Upper lobe of right lung (tissue), 1 donor: Measurements from ENCODE around the gene VPS11. TPM values are rescaled to one million over a fixed set of nuclear protein-coding genes. Genes with fewer than 3 reads are reported as not detected.
A peak's percentile ranks its signal among the peaks of the same experiment; 100 is the strongest.

Source experiments
- ATAC-seq: fragments of 200-7000 bp; cut with Tn5 transposase; one replicate; pipeline ENCODE4 v1.9.1; 2020; ENCODE audit warnings: mild to moderate bottlenecking, moderate library complexity
- DNase-seq: peaks from one replicate; pipeline ENCODE4 v3.0.0-alpha.2; 2020
- H3K27ac ChIP-seq: fragments of 200-600 bp; one replicate; pipeline ENCODE4 v1.8.0; 2022
- H3K27me3 ChIP-seq: fragments of 200-600 bp; one replicate; pipeline ENCODE4 v1.8.0; 2022; ENCODE audit warnings: mild to moderate bottlenecking
- H3K36me3 ChIP-seq: fragments of 200-600 bp; one replicate; pipeline ENCODE4 v1.8.0; 2022
- H3K4me1 ChIP-seq: fragments of 200-600 bp; one replicate; pipeline ENCODE4 v1.8.0; 2022
- H3K4me3 ChIP-seq: fragments of 200-600 bp; one replicate; pipeline ENCODE4 v1.8.0; 2022; ENCODE audit warnings: mild to moderate bottlenecking
- H3K9me3 ChIP-seq: fragments of 200-600 bp; one replicate; pipeline ENCODE4 v1.8.0; 2022
- intact Hi-C: fragments of 100-400 bp; cut with DNase I; formaldehyde crosslinking; loops from one replicate; pipeline ENCODE4 v1.11.0; 2022
- total RNA-seq: library from RNA; stranded (reverse); fragmentation: NEBNext Ultra II Directional; extraction: Animal tissue kit (Norgen Biotek cat#: 25700); gene quantifications from one replicate; pipeline ENCODE4 v1.2.1, GENCODE V29; 2021
- TF ChIP-seq, protein P1 (sequence below): fragments of 200-600 bp; IDR thresholded peaks from one replicate; pipeline ENCODE4 v1.8.0; 2022; ENCODE audit warnings: antibody characterized with exemption
- donor health status: DM: no; HTN: yes; CAD: no; lungs with severe emphysema.

VPS11 gene
- total RNA-seq, 1 donor from 2014 or later = 41.5 TPM

DNA sequence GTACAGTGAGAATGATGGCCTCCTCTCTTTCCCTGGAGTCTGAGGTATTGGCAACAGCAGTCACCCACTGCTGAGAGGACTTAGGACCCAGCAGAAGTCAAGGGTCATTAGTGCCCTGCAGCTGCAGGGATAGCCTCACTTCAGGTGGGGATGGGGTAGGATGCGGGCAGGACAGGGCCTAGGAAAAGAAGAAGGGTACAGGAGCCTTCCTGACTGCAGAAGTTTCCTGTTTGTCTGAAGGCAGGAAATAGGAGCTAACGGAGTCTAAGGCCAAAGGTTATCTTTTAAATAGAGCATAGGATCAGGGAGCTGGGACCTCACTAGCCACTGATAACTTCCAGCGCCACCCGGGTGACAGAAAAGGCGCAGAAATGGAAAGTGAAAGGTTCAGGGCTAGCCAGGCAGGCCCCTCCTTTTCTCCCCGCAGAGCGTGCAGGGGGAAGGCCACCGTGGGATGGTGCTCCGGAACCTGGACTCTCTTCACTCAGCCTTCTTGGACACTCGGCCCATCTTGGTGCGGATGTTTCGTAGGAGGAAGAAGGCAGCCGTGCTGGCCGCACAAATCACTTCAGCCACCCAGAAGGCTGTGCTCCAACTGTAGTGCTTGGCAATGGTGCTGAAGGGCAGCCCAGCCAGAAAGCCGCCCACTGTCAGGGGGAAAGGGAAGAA lies 43.1 kb upstream of the VPS11 start:
- no peak for ATAC-seq
- peak overlapping the region; percentile 47 for H3K27ac ChIP-seq
- no peak overlapping the region for H3K4me3 ChIP-seq
- no peaks in the 10 kb centered on the region for H3K27me3 ChIP-seq
- H3K9me3 ChIP-seq = no peaks in the 10 kb centered on the region
- no peak for DNase-seq
- intact Hi-C loops = no loop called here
- H3K4me1 ChIP-seq = peaks cover 44% of the 10 kb centered on the region
- TF ChIP-seq, protein P1, sequence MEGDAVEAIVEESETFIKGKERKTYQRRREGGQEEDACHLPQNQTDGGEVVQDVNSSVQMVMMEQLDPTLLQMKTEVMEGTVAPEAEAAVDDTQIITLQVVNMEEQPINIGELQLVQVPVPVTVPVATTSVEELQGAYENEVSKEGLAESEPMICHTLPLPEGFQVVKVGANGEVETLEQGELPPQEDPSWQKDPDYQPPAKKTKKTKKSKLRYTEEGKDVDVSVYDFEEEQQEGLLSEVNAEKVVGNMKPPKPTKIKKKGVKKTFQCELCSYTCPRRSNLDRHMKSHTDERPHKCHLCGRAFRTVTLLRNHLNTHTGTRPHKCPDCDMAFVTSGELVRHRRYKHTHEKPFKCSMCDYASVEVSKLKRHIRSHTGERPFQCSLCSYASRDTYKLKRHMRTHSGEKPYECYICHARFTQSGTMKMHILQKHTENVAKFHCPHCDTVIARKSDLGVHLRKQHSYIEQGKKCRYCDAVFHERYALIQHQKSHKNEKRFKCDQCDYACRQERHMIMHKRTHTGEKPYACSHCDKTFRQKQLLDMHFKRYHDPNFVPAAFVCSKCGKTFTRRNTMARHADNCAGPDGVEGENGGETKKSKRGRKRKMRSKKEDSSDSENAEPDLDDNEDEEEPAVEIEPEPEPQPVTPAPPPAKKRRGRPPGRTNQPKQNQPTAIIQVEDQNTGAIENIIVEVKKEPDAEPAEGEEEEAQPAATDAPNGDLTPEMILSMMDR = no peak
- peaks cover 53% of the 10 kb centered on the region for H3K36me3 ChIP-seq

DNA sequence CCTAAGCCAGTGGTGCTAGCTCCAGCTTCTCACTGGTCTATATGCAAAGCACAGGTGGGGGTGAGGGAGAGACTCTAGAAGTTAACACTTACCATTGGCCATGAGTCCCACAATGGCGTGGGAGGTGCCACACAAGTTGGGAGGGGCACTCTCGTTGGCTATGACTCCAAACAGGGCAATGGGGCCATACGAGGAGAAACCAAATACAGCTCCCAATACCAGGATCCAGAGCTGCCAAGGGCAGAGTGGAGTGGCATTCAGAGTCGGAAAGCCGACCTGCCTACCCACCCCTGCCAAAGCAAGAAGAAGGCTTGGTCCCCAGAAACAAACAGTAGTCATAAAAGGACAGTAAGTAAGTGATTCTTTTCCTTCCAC lies 42.5 kb upstream of the VPS11 start:
- no peak overlapping the region for H3K4me3 ChIP-seq
- H3K27me3 ChIP-seq = no peaks in the 10 kb centered on the region
- TF ChIP-seq, protein P1 = no peak
- no peaks in the 10 kb centered on the region for H3K9me3 ChIP-seq
- H3K4me1 ChIP-seq = peaks cover 44% of the 10 kb centered on the region
- H3K27ac ChIP-seq = peak overlapping the region; percentile 47
- DNase-seq (no peak), ATAC-seq (no peak)
- peaks cover 53% of the 10 kb centered on the region for H3K36me3 ChIP-seq
- intact Hi-C loops = no loop called here

DNA sequence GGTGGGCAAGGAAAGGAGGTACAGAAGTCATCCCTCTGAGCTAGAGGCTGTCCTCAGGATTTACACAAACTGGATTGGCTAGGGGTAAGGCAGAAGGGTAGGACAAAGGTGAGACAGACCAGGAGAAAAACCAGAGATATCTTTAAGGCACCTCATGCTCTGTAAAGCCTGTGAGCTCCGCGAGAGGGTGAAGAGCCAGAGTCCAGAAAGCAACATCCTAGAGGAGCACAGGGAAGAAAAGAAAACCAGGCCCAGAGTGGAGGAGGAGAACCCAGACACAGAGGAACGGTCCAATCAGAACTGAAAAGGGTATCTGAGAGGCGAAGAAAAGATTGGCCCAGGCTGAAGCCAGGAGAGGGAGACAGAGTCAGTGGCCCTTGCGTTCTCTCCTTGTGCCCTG lies 42.1 kb upstream of the VPS11 start:
- intact Hi-C loops = no loop called here
- Histone ChIP-seq H3K36me3 (peaks cover 53% of the 10 kb centered on the region), H3K9me3 (no peaks in the 10 kb centered on the region), H3K27ac (peak overlapping the region; percentile 47), H3K27me3 (no peaks in the 10 kb centered on the region), H3K4me1 (peaks cover 40% of the 10 kb centered on the region), H3K4me3 (no peak overlapping the region)
- DNase-seq (no peak), ATAC-seq (no peak)
- TF ChIP-seq, protein P1 = no peak

DNA sequence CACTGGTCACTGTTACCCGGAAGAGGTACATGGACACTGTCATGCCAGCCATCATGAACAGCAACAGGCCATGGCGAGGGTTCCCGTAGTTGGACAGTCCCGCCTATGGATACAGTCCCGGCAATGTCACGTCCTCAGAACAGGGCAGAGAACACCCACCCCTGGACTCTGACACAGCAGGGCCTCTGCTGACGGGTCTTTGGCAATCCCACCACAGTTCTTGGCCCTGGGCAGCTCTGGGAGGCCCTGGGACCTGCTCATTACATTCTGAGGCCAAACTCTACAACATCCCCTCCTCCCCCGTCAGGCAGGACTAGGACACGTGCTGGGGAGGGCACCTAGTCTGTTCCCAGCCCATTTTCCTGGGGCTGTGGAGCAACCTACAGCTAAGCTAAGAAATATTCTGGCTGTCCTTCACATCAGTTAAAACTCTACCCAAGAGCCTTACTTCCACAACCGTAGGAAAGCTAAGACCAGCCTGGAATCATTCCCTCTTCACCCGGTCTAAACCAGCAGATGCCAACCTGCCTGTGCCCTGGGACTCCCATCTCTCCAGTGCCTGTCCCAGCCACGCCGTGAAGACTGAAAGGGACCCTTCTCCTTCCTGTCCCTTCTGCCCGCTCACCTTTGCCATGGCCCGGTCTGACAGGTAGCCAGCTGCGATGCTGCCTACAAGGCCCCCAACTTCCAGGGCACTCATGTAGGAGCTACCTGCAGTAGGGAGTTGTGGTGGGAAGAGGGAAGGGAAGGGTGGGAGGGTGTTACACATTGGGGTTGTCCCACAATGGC lies 41.4 kb upstream of the VPS11 start:
- Histone ChIP-seq H3K27me3 (no peaks in the 10 kb centered on the region), H3K9me3 (no peaks in the 10 kb centered on the region), H3K27ac (peak overlapping the region; percentile 24), H3K36me3 (peaks cover 48% of the 10 kb centered on the region), H3K4me3 (no peak overlapping the region), H3K4me1 (peaks cover 37% of the 10 kb centered on the region)
- intact Hi-C loops = no loop called here
- TF ChIP-seq, protein P1 = no peak
- ATAC-seq = no peak
- no peak for DNase-seq

DNA sequence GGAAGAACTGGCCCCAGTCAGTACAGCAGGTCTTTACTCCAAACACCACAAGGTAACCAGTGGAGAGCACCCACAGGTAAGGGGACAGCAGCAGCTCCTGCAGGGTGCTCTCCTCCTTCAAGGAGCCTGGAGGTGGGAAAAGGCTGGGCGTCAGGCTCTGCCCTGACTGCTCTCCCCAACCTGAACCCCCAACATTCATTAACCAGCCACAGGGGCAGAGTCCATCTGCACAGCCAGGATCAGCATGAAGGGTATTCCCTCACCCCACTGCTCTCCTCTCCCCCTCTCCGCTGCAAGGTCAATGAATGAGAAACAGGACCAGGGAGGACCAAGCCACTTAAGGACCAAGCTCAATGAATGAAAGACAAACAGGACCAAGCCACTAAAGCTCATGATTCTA lies 40.6 kb upstream of the VPS11 start:
- Histone ChIP-seq H3K4me3 (no peak overlapping the region), H3K27ac (no peak overlapping the region), H3K36me3 (peaks cover 40% of the 10 kb centered on the region), H3K27me3 (no peaks in the 10 kb centered on the region), H3K9me3 (no peaks in the 10 kb centered on the region), H3K4me1 (peaks cover 38% of the 10 kb centered on the region)
- ATAC-seq = no peak
- TF ChIP-seq, protein P1 = no peak
- DNase-seq = no peak
- intact Hi-C loops = no loop called here
